ENCODE results near the gene SLC35F6. TPM values are rescaled to one million over a fixed set of nuclear protein-coding genes. Genes with fewer than 3 reads are reported as not detected.
"Not testable (repeated sequence)": the region's sequence is repeated elsewhere in the genome, so short reads cannot be mapped to it uniquely, and the experiment has no call there.

Gene SLC35F6
- polyA plus RNA-seq, 1 donor: 14.1 TPM

DNA sequence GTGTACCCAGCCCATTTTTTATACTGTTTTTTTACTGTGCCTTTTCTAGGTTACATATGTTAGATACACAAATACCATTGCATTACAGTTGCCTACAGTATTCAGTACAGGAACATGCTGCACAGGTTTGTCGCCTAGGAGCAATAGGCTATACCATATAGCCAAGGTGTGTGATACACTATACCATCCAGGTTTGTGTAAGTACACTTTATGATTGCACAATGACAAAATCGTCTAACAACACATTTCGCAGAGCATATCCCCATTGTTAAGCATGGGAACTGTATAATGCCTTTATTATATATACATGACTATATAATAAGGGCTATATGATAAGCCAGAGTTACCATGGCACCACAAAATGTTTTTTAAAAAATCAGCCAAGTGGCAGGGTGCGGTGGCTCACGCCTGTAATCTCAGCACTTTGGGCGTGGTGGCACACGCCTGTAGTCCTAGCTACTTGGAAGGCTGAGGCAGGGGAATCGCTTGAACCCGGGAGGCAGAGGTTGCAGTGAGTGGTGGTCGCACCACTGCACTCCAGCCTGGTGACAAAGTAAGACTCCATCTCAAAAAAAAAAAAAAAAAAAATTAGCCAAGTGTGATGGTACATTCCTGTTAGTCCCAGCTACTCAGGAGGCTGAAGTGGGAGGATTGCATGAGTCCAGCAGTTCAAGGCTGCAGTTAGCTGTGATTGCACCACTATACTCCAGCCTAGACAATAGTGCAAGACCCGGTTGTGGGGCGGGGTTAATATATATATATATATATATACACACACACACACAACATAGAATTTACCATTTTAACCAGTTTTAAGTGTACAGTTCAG is 19.0 kb downstream of the SLC35F6 start:
- no peak for DNase-seq
- Histone ChIP-seq H3K4me1 (ENCODE audit: control insufficient read depth, insufficient read depth, low read length) (peaks cover 4% of the 10 kb centered on the region), H3K9me3 (ENCODE audit: control insufficient read depth, low read depth, low read length) (no peaks in the 10 kb centered on the region), H3K4me3 (ENCODE audit: low read length) (no peak overlapping the region), H3K27ac (ENCODE audit: low read length) (no peak overlapping the region), H3K36me3 (ENCODE audit: control insufficient read depth, insufficient read depth, low read length) (peaks cover 20% of the 10 kb centered on the region), H3K27me3 (ENCODE audit: control insufficient read depth, insufficient read depth, low read length) (no peaks in the 10 kb centered on the region)
- WGBS (ENCODE audit: insufficient coverage, low lambda C conversion rate): no CpG with 5 or more reads among the region's 12 CpGs

DNA sequence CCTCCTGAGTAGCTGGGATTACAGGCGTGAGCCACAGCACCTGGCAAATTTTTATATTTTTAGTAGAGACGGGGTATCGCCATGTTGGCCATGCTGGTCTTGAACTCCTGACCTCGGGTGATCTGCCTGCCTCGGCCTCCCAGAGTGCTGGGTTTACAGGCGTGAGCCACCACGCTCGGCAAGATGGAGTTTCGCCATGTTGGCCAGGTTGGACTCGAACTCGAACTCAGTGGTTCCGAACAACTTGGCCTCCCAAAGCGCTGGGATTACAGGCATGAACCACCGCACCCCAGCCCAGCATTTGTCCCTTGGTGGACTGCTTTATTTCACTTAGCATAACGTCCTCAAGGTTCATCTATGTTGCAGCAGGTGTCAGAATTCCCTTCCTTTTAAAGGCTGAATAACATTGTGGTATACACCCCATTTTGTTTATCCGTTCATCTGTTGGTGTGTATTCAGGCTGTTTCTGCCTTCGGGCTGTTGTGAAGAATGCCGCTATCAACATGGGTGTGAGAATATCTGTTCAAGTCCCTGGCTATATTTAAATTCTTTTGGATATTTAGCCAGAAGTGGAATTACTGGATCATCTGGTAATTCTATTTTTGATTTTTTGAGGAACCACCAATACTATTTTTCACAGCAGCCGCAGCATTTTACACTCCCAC is 20.6 kb downstream of the SLC35F6 start:
- no peaks in the 10 kb centered on the region for H3K27me3 ChIP-seq (ENCODE audit: control insufficient read depth, insufficient read depth, low read length)
- H3K4me1 ChIP-seq (ENCODE audit: control insufficient read depth, insufficient read depth, low read length): peaks cover 4% of the 10 kb centered on the region
- DNase-seq: no peak
- no peak overlapping the region for H3K27ac ChIP-seq (ENCODE audit: low read length)
- no peak overlapping the region for H3K4me3 ChIP-seq (ENCODE audit: low read length)
- WGBS (ENCODE audit: insufficient coverage, low lambda C conversion rate): 100% methylated on average over 1 of the region's 19 CpGs
- H3K36me3 ChIP-seq (ENCODE audit: control insufficient read depth, insufficient read depth, low read length): peaks cover 11% of the 10 kb centered on the region
- no peaks in the 10 kb centered on the region for H3K9me3 ChIP-seq (ENCODE audit: control insufficient read depth, low read depth, low read length)

DNA sequence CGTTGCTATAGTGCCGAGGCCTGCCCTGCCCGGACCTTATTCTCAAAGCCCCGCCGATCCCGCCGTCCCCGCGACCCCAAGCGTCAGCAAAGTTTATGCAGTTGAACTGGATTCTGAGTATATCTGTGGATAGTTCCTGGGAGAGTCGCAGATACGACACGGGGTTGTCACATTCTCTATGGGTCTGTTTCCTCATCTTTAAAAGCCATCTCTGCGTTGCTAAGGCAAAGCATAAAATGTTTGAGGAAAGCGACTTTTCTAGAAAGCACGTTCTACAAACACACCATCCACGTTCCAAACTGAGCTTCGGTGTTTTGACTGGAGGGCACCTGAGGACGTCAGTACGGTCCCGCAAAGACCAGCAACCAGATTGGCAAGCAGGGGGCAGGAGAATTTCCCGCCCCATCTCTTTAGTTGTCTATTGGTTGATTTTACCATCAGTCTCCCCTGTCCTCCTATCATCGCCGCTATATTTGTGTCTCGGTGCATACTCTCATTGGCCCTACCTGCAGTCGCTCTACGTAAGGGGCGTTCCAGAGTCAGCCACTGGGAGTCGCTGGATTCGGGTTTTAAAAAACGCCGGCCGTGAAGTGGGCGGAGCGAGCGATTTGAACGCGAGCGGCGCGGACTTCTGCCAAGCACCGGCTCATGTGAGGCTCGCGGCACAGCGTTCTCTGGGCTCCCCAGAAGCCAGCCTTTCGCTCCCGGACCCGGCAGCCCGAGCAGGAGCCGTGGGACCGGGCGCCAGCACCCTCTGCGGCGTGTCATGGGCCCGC is 21.5 kb downstream of the SLC35F6 start, which contains the start of gene CENPA:
Gene CENPA (plus strand): TSS at position 626 of the 776 bp plus-strand sequence. CDS start 141 bp downstream, at position 767.
- Histone ChIP-seq H3K36me3 (ENCODE audit: control insufficient read depth, insufficient read depth, low read length) (peaks cover 2% of the 10 kb centered on the region), H3K4me3 (ENCODE audit: low read length) (peak within 1 kb of the TSS; percentile 44), H3K27me3 (ENCODE audit: control insufficient read depth, insufficient read depth, low read length) (no peaks in the 10 kb centered on the region), H3K27ac (ENCODE audit: low read length) (no peak within 1 kb of the TSS), H3K9me3 (ENCODE audit: control insufficient read depth, low read depth, low read length) (no peaks in the 10 kb centered on the region), H3K4me1 (ENCODE audit: control insufficient read depth, insufficient read depth, low read length) (peaks cover 4% of the 10 kb centered on the region)
- peak; percentile 98 to 99 for DNase-seq
- no CpG with 5 or more reads among the region's 55 CpGs for WGBS (ENCODE audit: insufficient coverage, low lambda C conversion rate)

DNA sequence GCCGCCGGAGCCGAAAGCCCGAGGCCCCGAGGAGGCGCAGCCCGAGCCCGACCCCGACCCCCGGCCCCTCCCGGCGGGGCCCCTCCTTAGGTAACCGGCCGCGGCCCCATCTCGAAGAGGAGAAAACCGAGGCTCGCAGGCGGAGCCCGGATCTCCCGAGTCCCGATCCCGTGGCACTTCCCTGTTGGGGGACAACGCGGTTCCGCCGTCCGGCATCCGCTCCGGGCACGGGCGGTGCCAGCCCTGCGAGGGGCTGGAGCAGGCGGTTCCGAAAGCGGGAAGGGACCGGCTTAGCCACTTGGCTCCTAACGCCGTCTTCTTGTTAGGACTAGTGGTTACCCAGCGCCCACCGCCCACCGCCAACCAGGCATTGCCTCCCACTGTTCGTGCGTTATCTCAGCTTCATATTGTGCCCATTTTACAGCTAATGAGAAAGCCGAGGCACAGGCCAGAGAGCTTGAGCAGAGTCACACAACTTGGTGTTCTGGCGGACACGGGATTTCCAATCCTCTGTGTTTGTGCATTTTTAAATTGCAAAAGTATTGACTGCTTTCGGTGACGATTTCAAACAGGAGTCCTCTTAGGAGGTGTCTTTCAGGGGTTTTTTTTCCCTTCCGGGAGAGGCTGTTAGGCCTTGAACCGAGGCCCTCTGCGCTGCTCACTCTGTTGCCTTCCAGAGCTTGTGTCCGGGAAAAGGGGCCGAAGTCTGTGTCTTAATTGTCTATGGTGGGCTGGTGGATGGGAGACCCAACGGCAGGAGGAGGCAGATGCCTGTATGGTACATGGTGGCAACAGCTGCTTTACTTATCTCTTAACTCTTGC is 22.3 kb downstream of the SLC35F6 start:
- Histone ChIP-seq H3K9me3 (ENCODE audit: control insufficient read depth, low read depth, low read length) (no peaks in the 10 kb centered on the region), H3K4me3 (ENCODE audit: low read length) (peak overlapping the region; percentile 44), H3K4me1 (ENCODE audit: control insufficient read depth, insufficient read depth, low read length) (peaks cover 4% of the 10 kb centered on the region), H3K27me3 (ENCODE audit: control insufficient read depth, insufficient read depth, low read length) (no peaks in the 10 kb centered on the region), H3K27ac (ENCODE audit: low read length) (no peak overlapping the region), H3K36me3 (ENCODE audit: control insufficient read depth, insufficient read depth, low read length) (peaks cover 1% of the 10 kb centered on the region)
- WGBS (ENCODE audit: insufficient coverage, low lambda C conversion rate): 0% methylated on average over 1 of the region's 55 CpGs
- DNase-seq: peak in 1 of 2 donors; percentile 13

DNA sequence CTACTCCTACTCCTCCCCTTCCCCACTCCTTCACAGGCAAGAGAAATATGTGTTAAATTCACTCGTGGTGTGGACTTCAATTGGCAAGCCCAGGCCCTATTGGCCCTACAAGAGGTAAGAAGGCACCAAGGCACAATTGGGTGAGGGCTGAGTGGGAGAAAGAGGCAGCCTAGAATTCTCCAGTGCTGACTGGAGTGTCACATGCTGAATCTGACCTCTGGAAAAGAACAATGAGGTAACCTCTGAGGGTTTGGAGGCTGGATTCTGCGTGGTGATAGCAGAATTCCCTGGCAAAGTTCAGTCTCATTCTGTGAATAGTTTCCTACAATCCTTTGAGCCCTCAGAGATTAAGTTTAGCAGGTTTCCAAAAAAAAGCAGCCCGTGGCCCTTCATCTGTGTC is 28.6 kb downstream of the SLC35F6 start:
- Histone ChIP-seq H3K27ac (ENCODE audit: low read length) (no peak overlapping the region), H3K36me3 (ENCODE audit: control insufficient read depth, insufficient read depth, low read length) (peaks cover 11% of the 10 kb centered on the region), H3K4me3 (ENCODE audit: low read length) (no peak overlapping the region), H3K9me3 (ENCODE audit: control insufficient read depth, low read depth, low read length) (no peaks in the 10 kb centered on the region), H3K27me3 (ENCODE audit: control insufficient read depth, insufficient read depth, low read length) (no peaks in the 10 kb centered on the region), H3K4me1 (ENCODE audit: control insufficient read depth, insufficient read depth, low read length) (no peaks in the 10 kb centered on the region)
- WGBS (ENCODE audit: insufficient coverage, low lambda C conversion rate): 80% methylated on average over 1 of the region's 3 CpGs
- DNase-seq: no peak

DNA sequence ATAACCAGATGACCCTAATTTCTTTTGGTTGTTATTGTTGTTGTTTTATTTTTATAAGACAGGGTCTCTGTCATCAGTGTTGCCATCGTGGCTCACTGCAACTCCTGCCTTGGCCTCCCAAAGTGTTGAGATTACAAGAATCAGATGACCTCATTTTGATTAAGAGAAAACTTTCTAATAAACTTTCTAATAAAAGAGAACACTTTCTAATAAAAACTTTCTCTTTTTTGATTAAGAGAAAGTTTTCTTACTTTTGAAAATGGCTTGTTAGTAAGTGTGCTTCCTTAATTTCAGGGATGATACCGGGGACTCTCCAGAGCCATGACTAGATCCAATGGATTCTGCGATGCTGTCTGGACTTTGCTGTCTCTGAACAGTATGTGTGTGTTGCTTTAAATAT is 29.4 kb downstream of the SLC35F6 start:
- no CpG with 5 or more reads among the region's 3 CpGs for WGBS (ENCODE audit: insufficient coverage, low lambda C conversion rate)
- DNase-seq: no peak
- H3K9me3 ChIP-seq (ENCODE audit: control insufficient read depth, low read depth, low read length): no peaks in the 10 kb centered on the region
- no peaks in the 10 kb centered on the region for H3K4me1 ChIP-seq (ENCODE audit: control insufficient read depth, insufficient read depth, low read length)
- H3K36me3 ChIP-seq (ENCODE audit: control insufficient read depth, insufficient read depth, low read length): peaks cover 11% of the 10 kb centered on the region
- no peak overlapping the region for H3K27ac ChIP-seq (ENCODE audit: low read length)
- no peaks in the 10 kb centered on the region for H3K27me3 ChIP-seq (ENCODE audit: control insufficient read depth, insufficient read depth, low read length)
- H3K4me3 ChIP-seq (ENCODE audit: low read length): no peak overlapping the region

DNA sequence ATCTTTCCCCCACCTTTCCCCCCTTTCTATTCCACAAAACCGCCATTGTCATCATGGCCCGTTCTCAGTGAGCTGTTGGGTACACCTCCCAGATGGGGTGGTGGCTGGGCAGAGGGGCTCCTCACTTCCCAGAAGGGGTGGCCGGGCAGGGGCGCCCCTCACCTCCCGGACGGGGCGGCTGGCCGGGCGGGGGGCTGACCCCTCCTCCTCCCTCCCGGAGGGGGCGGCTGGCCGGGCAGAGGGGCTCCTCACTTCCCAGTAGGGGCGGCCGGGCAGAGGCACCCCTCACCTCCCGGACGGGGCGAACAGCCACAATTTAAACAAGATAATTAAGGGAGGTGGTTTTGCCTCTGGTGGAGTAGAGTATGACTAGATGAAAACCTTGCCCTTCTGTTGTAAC is 31.1 kb downstream of the SLC35F6 start:
- WGBS (ENCODE audit: insufficient coverage, low lambda C conversion rate): no CpG with 5 or more reads among the region's 17 CpGs
- not testable (repeated sequence) for H3K4me1 ChIP-seq (ENCODE audit: control insufficient read depth, insufficient read depth, low read length); H3K9me3 ChIP-seq (ENCODE audit: control insufficient read depth, low read depth, low read length); H3K4me3 ChIP-seq (ENCODE audit: low read length); H3K27ac ChIP-seq (ENCODE audit: low read length); H3K27me3 ChIP-seq (ENCODE audit: control insufficient read depth, insufficient read depth, low read length); DNase-seq
- H3K36me3 ChIP-seq (ENCODE audit: control insufficient read depth, insufficient read depth, low read length): peaks cover 11% of the 10 kb centered on the region

DNA sequence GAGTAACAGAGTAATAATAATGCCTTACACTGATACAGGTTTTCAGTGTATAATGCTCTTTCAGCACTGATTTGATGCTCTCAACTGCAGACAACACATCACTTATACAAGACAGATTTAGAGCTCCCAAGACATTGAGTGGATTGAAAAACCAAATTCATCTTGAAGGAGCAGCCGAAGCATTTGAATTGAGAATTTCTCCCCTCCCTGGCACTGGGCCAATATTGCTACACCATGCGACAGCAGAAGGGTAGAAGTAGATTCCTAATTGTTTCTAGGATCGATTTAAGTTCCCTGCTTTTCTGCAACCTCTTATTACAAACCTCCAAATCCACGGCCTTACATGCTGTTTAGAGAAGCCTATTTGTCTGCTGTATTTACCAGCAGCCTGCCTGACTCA is 37.2 kb downstream of the SLC35F6 start:
- no peak overlapping the region for H3K4me3 ChIP-seq (ENCODE audit: low read length)
- no peak for DNase-seq
- H3K4me1 ChIP-seq (ENCODE audit: control insufficient read depth, insufficient read depth, low read length): no peaks in the 10 kb centered on the region
- no peaks in the 10 kb centered on the region for H3K27me3 ChIP-seq (ENCODE audit: control insufficient read depth, insufficient read depth, low read length)
- H3K36me3 ChIP-seq (ENCODE audit: control insufficient read depth, insufficient read depth, low read length): peaks cover 2% of the 10 kb centered on the region
- H3K9me3 ChIP-seq (ENCODE audit: control insufficient read depth, low read depth, low read length): no peaks in the 10 kb centered on the region
- no CpG with 5 or more reads among the region's 4 CpGs for WGBS (ENCODE audit: insufficient coverage, low lambda C conversion rate)
- no peak overlapping the region for H3K27ac ChIP-seq (ENCODE audit: low read length)

DNA sequence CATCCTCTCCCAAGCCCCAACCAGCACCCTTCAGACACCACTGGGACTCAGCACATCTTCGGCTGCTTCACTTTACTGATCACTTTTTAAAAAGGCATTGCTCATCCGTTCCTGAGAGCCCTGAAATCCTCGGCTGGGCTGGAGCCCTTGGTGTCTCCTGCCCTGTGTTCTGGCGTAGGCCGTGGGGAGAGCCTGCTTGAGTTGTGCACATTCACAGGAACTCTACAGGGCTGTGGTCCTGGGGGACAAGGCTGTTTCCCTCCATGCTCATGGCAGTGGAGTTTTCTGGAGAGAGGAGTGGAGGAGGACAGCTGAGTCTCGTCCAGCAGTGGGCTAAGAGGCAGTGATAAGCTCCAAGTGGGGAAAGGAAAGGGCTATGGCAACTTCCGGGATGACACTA is 37.7 kb downstream of the SLC35F6 start:
- H3K27ac ChIP-seq (ENCODE audit: low read length): no peak overlapping the region
- no CpG with 5 or more reads among the region's 7 CpGs for WGBS (ENCODE audit: insufficient coverage, low lambda C conversion rate)
- no peak for DNase-seq
- H3K36me3 ChIP-seq (ENCODE audit: control insufficient read depth, insufficient read depth, low read length): no peaks in the 10 kb centered on the region
- H3K27me3 ChIP-seq (ENCODE audit: control insufficient read depth, insufficient read depth, low read length): no peaks in the 10 kb centered on the region
- no peaks in the 10 kb centered on the region for H3K9me3 ChIP-seq (ENCODE audit: control insufficient read depth, low read depth, low read length)
- H3K4me1 ChIP-seq (ENCODE audit: control insufficient read depth, insufficient read depth, low read length): no peaks in the 10 kb centered on the region
- no peak overlapping the region for H3K4me3 ChIP-seq (ENCODE audit: low read length)
